ENCODE results near the gene RBM6. TPM values are rescaled to one million over a fixed set of nuclear protein-coding genes. Genes with fewer than 3 reads are reported as not detected.

Gene RBM6
- total RNA-seq, 1 donor from 2014 or later = 53.9 TPM

DNA sequence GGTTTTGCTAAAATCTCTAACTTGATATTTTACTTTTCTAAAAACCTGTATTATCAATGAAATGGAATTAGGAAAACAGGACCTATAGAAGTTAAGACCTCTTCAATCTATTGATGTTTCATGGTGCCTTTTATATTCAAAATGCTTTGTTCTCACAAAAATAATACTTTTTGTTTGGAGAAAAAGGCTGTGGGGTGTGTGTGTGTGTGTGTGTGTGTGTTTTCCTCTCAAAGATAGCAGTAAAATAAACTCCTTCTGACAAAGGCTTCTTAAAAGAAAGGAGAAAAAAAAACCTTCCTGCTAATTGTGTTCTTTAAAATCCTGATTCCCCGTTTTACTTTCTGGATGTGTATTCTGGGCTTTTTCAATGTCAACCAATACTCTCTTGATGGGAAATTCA lies 54.5 kb downstream of the RBM6 start:
- no peak for FAIRE-seq
- H3K27ac Mint-ChIP-seq (ENCODE audit: unreplicated experiment) = no peak overlapping the region

DNA sequence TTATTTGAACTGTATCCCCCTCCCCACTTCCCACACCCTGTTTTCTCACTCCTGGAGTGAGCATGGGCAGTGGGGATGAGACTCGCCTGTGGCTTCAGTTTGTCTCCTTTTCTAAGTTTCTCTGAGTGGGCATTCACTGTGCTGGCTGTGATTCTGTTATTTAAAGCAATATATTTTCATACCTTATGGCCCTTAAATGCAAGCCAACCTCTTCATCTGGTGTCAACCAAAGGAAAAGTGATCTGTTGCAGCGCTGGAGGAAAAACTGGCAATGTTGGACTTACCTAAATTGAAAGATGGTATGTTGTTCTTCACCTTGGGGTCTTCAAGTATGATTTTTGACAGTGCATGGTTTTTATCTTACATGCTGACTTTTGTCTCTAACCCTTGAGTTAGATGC lies 56.1 kb downstream of the RBM6 start:
- H3K4me1 Mint-ChIP-seq (ENCODE audit: low read depth, unreplicated experiment) = peaks cover 17% of the 10 kb centered on the region
- FAIRE-seq = no peak
- peaks cover 35% of the 10 kb centered on the region for H3K79me2 ChIP-seq (ENCODE audit: insufficient read depth, low read length)

More for the DNA sequence above, 54.5 kb downstream of the RBM6 start:
- Histone ChIP-seq H3K9me3 (ENCODE audit: insufficient read depth, low read depth, low read length) (no peaks in the 10 kb centered on the region), H3K27me3 (ENCODE audit: insufficient read depth, low read length) (no peaks in the 10 kb centered on the region), H3K4me3 (ENCODE audit: insufficient read depth, low read depth, low read length) (no peak overlapping the region), H3K79me2 (ENCODE audit: insufficient read depth, low read length) (peaks cover 34% of the 10 kb centered on the region), H3K4me2 (ENCODE audit: low read length) (no peak overlapping the region), H4K20me1 (ENCODE audit: insufficient read depth, low read length) (peaks cover 44% of the 10 kb centered on the region), H3K4me1 (ENCODE audit: insufficient read depth, low read length) (peaks cover 9% of the 10 kb centered on the region), H3K27ac (ENCODE audit: low read depth, low read length) (no peak overlapping the region), H3K9ac (ENCODE audit: low read length) (no peak overlapping the region), H3K36me3 (ENCODE audit: insufficient read depth, low read length) (peaks cover 5% of the 10 kb centered on the region), H2AFZ (ENCODE audit: low read depth, low read length) (no peak overlapping the region)
- Mint-ChIP-seq H3K9me3 (ENCODE audit: unreplicated experiment) (no peaks in the 10 kb centered on the region), H3K4me1 (ENCODE audit: low read depth, unreplicated experiment) (peaks cover 19% of the 10 kb centered on the region), H3K4me3 (ENCODE audit: unreplicated experiment) (no peak overlapping the region), H3K27me3 (ENCODE audit: low read depth, unreplicated experiment) (no peaks in the 10 kb centered on the region), H3K36me3 (ENCODE audit: low read depth, unreplicated experiment) (peaks cover 5% of the 10 kb centered on the region)
- no peak for TF ChIP-seq EZH2 (IDR thresholded peaks at IDR 0.05; ENCODE audit: insufficient read depth, low read length)
- TF ChIP-seq, protein P1, sequence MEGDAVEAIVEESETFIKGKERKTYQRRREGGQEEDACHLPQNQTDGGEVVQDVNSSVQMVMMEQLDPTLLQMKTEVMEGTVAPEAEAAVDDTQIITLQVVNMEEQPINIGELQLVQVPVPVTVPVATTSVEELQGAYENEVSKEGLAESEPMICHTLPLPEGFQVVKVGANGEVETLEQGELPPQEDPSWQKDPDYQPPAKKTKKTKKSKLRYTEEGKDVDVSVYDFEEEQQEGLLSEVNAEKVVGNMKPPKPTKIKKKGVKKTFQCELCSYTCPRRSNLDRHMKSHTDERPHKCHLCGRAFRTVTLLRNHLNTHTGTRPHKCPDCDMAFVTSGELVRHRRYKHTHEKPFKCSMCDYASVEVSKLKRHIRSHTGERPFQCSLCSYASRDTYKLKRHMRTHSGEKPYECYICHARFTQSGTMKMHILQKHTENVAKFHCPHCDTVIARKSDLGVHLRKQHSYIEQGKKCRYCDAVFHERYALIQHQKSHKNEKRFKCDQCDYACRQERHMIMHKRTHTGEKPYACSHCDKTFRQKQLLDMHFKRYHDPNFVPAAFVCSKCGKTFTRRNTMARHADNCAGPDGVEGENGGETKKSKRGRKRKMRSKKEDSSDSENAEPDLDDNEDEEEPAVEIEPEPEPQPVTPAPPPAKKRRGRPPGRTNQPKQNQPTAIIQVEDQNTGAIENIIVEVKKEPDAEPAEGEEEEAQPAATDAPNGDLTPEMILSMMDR (IDR thresholded peaks at IDR 0.05; ENCODE audit: insufficient read depth, low read depth, low read length) = no peak
- DNase-seq (ENCODE audit: low read depth) = no peak

DNA sequence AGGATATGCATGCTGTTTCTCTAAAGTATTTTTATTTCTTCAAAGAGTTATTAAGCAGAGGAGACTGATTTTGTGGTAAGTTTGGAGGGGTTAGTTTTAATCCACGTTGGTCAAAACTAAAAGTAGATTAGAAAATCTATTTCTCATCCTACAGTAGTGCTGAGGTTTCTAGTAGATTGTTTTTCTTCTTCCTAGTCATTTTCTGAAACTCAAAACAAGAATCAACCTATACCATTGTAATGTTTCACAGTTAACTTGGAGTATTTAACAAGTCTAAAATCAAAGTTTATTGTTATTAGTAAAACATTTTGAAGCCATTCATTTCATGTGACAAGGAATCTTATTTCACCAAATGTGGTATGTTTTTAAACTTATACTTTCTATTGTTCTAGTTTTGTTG lies 57.9 kb downstream of the RBM6 start:
- no peak overlapping the region for H3K4me3 ChIP-seq (ENCODE audit: insufficient read depth, low read depth, low read length)
- H3K79me2 ChIP-seq (ENCODE audit: insufficient read depth, low read length) = peaks cover 26% of the 10 kb centered on the region
- H3K27me3 Mint-ChIP-seq (ENCODE audit: low read depth, unreplicated experiment) = no peaks in the 10 kb centered on the region
- no peak overlapping the region for H3K27ac ChIP-seq (ENCODE audit: low read depth, low read length)
- H3K4me2 ChIP-seq (ENCODE audit: low read length) = no peak overlapping the region
- no peak overlapping the region for H3K4me3 Mint-ChIP-seq (ENCODE audit: unreplicated experiment)
- no peak overlapping the region for H2AFZ ChIP-seq (ENCODE audit: low read depth, low read length)
- H3K9me3 ChIP-seq (ENCODE audit: insufficient read depth, low read depth, low read length) = no peaks in the 10 kb centered on the region
- TF ChIP-seq, protein P1 (IDR thresholded peaks at IDR 0.05; ENCODE audit: insufficient read depth, low read depth, low read length) = no peak
- no peak for TF ChIP-seq EZH2 (IDR thresholded peaks at IDR 0.05; ENCODE audit: insufficient read depth, low read length)
- H3K36me3 Mint-ChIP-seq (ENCODE audit: low read depth, unreplicated experiment) = peaks cover 5% of the 10 kb centered on the region
- DNase-seq (ENCODE audit: low read depth) = no peak
- H3K27me3 ChIP-seq (ENCODE audit: insufficient read depth, low read length) = no peaks in the 10 kb centered on the region
- H3K36me3 ChIP-seq (ENCODE audit: insufficient read depth, low read length) = peaks cover 14% of the 10 kb centered on the region
- FAIRE-seq = no peak
- H3K4me1 ChIP-seq (ENCODE audit: insufficient read depth, low read length) = peaks cover 7% of the 10 kb centered on the region
- peaks cover 15% of the 10 kb centered on the region for H3K4me1 Mint-ChIP-seq (ENCODE audit: low read depth, unreplicated experiment)
- H3K27ac Mint-ChIP-seq (ENCODE audit: unreplicated experiment) = no peak overlapping the region
- no peaks in the 10 kb centered on the region for H3K9me3 Mint-ChIP-seq (ENCODE audit: unreplicated experiment)
- peaks cover 33% of the 10 kb centered on the region for H4K20me1 ChIP-seq (ENCODE audit: insufficient read depth, low read length)
- H3K9ac ChIP-seq (ENCODE audit: low read length) = no peak overlapping the region

More for the DNA sequence above, 56.1 kb downstream of the RBM6 start:
- H3K27ac ChIP-seq (ENCODE audit: low read depth, low read length) = no peak overlapping the region
- H3K4me3 ChIP-seq (ENCODE audit: insufficient read depth, low read depth, low read length) = no peak overlapping the region
- H3K27me3 ChIP-seq (ENCODE audit: insufficient read depth, low read length) = no peaks in the 10 kb centered on the region
- H3K27me3 Mint-ChIP-seq (ENCODE audit: low read depth, unreplicated experiment) = no peaks in the 10 kb centered on the region
- H3K4me1 ChIP-seq (ENCODE audit: insufficient read depth, low read length) = peaks cover 9% of the 10 kb centered on the region
- no peak overlapping the region for H3K9ac ChIP-seq (ENCODE audit: low read length)
- peaks cover 49% of the 10 kb centered on the region for H4K20me1 ChIP-seq (ENCODE audit: insufficient read depth, low read length)
- H3K4me3 Mint-ChIP-seq (ENCODE audit: unreplicated experiment) = no peak overlapping the region
- H3K9me3 Mint-ChIP-seq (ENCODE audit: unreplicated experiment) = no peaks in the 10 kb centered on the region
- TF ChIP-seq, protein P1 (IDR thresholded peaks at IDR 0.05; ENCODE audit: insufficient read depth, low read depth, low read length) = no peak
- no peak for TF ChIP-seq EZH2 (IDR thresholded peaks at IDR 0.05; ENCODE audit: insufficient read depth, low read length)
- H3K4me2 ChIP-seq (ENCODE audit: low read length) = no peak overlapping the region
- H3K36me3 Mint-ChIP-seq (ENCODE audit: low read depth, unreplicated experiment) = peaks cover 4% of the 10 kb centered on the region
- H3K27ac Mint-ChIP-seq (ENCODE audit: unreplicated experiment) = no peak overlapping the region
- DNase-seq (ENCODE audit: low read depth) = no peak
- H2AFZ ChIP-seq (ENCODE audit: low read depth, low read length) = no peak overlapping the region
- H3K9me3 ChIP-seq (ENCODE audit: insufficient read depth, low read depth, low read length) = no peaks in the 10 kb centered on the region
- H3K36me3 ChIP-seq (ENCODE audit: insufficient read depth, low read length) = peaks cover 8% of the 10 kb centered on the region

All from astrocyte (in vitro differentiated cells and primary cell).